BLaER1 (cell line): ENCODE measurements around the gene CLBA1.
A peak's percentile ranks its signal among the peaks of the same experiment; 100 is the strongest.

Experiments used
- H3K27ac ChIP-seq: shearing (Covaris generic); formaldehyde crosslinking; 2 replicates; pipeline ENCODE4 v1.8.1; 2022
- H3K27me3 ChIP-seq: shearing (Covaris generic); formaldehyde crosslinking; 2 replicates; pipeline ENCODE4 v1.8.1; 2022
- H3K36me3 ChIP-seq: shearing (Covaris generic); formaldehyde crosslinking; 2 replicates; pipeline ENCODE4 v1.8.1; 2022
- H3K4me1 ChIP-seq: shearing (Covaris generic); formaldehyde crosslinking; 2 replicates; pipeline ENCODE4 v1.8.1; 2022
- H3K4me2 ChIP-seq: shearing (Covaris generic); formaldehyde crosslinking; 2 replicates; pipeline ENCODE4 v1.8.1; 2022
- H3K4me3 ChIP-seq: shearing (Covaris generic); formaldehyde crosslinking; 2 replicates; pipeline ENCODE4 v1.8.1; 2022
- H3K9ac ChIP-seq: shearing (Covaris generic); formaldehyde crosslinking; 2 replicates; pipeline ENCODE4 v1.8.1; 2022
- H3K9me3 ChIP-seq: shearing (Covaris generic); formaldehyde crosslinking; 2 replicates; pipeline ENCODE4 v1.8.1; 2022
- H4K20me1 ChIP-seq: shearing (Covaris generic); formaldehyde crosslinking; 2 replicates; pipeline ENCODE4 v1.8.1; 2022
- Cebpa-rat ChIP-seq: shearing (Covaris generic); IDR thresholded peaks from 2 replicates; pipeline ENCODE4 v1.8.1; 2022

Gene CLBA1

DNA sequence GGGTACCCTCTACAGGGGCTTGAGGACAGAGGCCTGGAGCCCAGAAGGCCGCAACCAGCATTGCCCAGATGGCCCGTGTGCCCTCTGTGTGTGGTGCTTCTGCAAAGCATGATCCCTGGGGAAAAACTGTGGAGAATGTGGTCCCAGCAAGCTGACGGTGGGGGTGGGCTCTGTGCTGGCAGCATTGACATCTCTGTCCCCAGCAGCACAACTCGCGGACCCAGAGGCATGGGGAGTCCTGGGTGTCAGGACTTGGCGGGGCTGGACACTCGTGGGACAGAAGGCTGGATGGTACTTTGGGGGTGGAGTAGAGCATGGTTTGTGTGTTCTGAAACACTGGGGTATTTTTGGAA, 4.3 kb downstream of the CLBA1 start:
- no peak for TF ChIP-seq Cebpa-rat
- no peaks in the 10 kb centered on the region for H3K9me3 ChIP-seq
- H4K20me1 ChIP-seq: peaks cover 10% of the 10 kb centered on the region; the same call in 1 of the 2 replicates
- no peaks in the 10 kb centered on the region for H3K36me3 ChIP-seq
- H3K4me3 ChIP-seq: 0 out of 2 replicates have a peak overlapping the region, but pooled peaks have one; percentile 5
- no peaks in the 10 kb centered on the region for H3K27me3 ChIP-seq
- H3K27ac ChIP-seq: peak overlapping the region; percentile 92
- peak overlapping the region; percentile 54 for H3K9ac ChIP-seq
- H3K4me1 ChIP-seq: peaks cover 95% of the 10 kb centered on the region
- peak overlapping the region; percentile 100 for H3K4me2 ChIP-seq

DNA sequence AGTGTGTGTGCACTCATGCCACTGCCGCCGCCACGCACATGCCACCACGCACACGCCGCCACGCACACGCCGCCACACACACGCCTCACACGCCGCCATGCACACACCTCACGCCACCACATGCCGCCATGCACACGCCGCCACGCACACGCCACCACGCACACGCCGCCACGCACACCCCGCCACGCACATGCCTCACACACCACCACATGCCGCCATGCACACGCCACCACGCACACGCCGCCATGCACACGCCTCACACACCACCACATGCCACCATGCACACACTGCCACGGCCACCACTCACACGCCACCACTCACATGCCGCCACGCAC, 6.3 kb downstream of the CLBA1 start:
- TF ChIP-seq Cebpa-rat: no peak
- H3K9ac ChIP-seq: peak overlapping the region; percentile 75; the same call in 1 of the 2 replicates
- H3K9me3 ChIP-seq: no peaks in the 10 kb centered on the region
- no peak overlapping the region for H3K4me3 ChIP-seq
- H4K20me1 ChIP-seq: peaks cover 15% of the 10 kb centered on the region; the same call in 1 of the 2 replicates
- H3K27ac ChIP-seq: peak overlapping the region; percentile 92
- no peaks in the 10 kb centered on the region for H3K27me3 ChIP-seq
- H3K4me2 ChIP-seq: peak overlapping the region; percentile 100
- H3K36me3 ChIP-seq: no peaks in the 10 kb centered on the region
- H3K4me1 ChIP-seq: peaks cover 100% of the 10 kb centered on the region

DNA sequence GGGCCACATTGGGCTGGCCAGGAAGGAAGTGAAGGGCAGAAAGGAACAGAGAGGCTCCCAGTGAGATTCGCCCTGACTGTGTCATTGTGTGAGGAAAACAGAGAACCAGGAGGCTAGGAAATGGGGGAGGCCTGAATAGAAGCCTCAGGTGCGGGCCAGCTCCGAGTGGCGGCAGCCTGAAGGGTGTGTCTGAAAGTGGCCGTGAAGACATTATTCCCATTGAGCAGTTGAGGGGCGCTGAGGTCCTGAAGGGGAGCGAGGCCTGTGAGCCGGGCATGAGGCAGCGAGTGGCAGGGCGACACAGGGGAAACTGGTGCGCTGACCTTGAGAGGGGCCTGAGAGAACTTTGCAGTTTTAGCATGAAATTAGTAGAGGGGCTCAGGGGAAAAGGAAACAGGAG, 6.9 kb downstream of the CLBA1 start:
- H4K20me1 ChIP-seq: peaks cover 15% of the 10 kb centered on the region; the same call in 1 of the 2 replicates
- H3K9ac ChIP-seq: peak overlapping the region; percentile 75
- no peaks in the 10 kb centered on the region for H3K27me3 ChIP-seq
- H3K27ac ChIP-seq: peak overlapping the region; percentile 92
- TF ChIP-seq Cebpa-rat: no peak
- peak overlapping the region; percentile 52 for H3K4me3 ChIP-seq
- peaks cover 100% of the 10 kb centered on the region for H3K4me1 ChIP-seq
- no peaks in the 10 kb centered on the region for H3K9me3 ChIP-seq
- H3K36me3 ChIP-seq: no peaks in the 10 kb centered on the region
- H3K4me2 ChIP-seq: peak overlapping the region; percentile 100

DNA sequence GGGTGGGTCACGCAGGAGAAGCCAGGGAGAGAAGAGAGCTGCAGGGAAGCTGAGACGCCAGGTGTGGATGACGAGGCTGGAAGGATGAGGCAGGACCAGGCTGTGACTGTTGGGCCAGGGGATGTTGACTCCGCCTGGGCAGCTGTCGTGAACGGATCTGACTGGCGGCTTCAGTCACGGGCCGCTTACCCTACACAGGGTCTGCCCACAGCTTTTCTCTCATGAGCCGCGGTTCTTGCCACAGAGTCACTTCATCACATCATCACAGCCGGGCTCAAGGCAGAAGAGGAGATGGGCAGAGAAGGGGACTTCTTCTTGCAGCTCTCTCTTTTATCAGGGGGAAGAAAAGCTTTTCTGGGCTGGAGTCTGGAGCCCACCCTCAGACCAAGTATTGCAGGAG, 7.7 kb downstream of the CLBA1 start:
- peak overlapping the region; percentile 75 for H3K9ac ChIP-seq
- peak overlapping the region; percentile 100 for H3K4me2 ChIP-seq
- H3K27me3 ChIP-seq: no peaks in the 10 kb centered on the region
- no peak for TF ChIP-seq Cebpa-rat
- H3K4me3 ChIP-seq: peak overlapping the region; percentile 57
- peaks cover 3% of the 10 kb centered on the region; the same call in 1 of the 2 replicates for H3K36me3 ChIP-seq
- H3K4me1 ChIP-seq: peaks cover 92% of the 10 kb centered on the region
- H3K9me3 ChIP-seq: no peaks in the 10 kb centered on the region
- H3K27ac ChIP-seq: peak overlapping the region; percentile 92
- peaks cover 15% of the 10 kb centered on the region; the same call in 1 of the 2 replicates for H4K20me1 ChIP-seq

GRCh38 chr14:104993808-104994591, 8.4 kb downstream of the CLBA1 start:
- Histone ChIP-seq H3K36me3 (peaks cover 10% of the 10 kb centered on the region; the same call in 1 of the 2 replicates), H3K27ac (peak overlapping the region; percentile 92), H3K4me1 (peaks cover 85% of the 10 kb centered on the region), H3K4me2 (peak overlapping the region; percentile 100), H3K9me3 (peaks cover under 1% of the 10 kb centered on the region; the same call in 1 of the 2 replicates), H3K9ac (peak overlapping the region; percentile 70), H3K4me3 (peak overlapping the region; percentile 57), H3K27me3 (no peaks in the 10 kb centered on the region), H4K20me1 (peaks cover 15% of the 10 kb centered on the region; the same call in 1 of the 2 replicates)
- TF ChIP-seq Cebpa-rat: no peak

- Histone ChIP-seq H3K27me3 (no peaks in the 10 kb centered on the region), H3K36me3 (peaks cover 20% of the 10 kb centered on the region), H3K4me1 (peaks cover 75% of the 10 kb centered on the region), H3K4me2 (peak overlapping the region; percentile 100), H4K20me1 (peaks cover 15% of the 10 kb centered on the region; the same call in 1 of the 2 replicates), H3K4me3 (0 out of 2 replicates have a peak overlapping the region, but pooled peaks have one; percentile 57), H3K9me3 (peaks cover 10% of the 10 kb centered on the region), H3K27ac (peak overlapping the region; percentile 92), H3K9ac (peak overlapping the region; percentile 70)
- TF ChIP-seq Cebpa-rat: no peak
Measured at GRCh38 chr14:104994978-104995377, 9.4 kb downstream of the CLBA1 start.

GRCh38 chr14:104996032-104996431, 10.4 kb downstream of the CLBA1 start:
- H3K9ac ChIP-seq: peak overlapping the region; percentile 70
- H3K27me3 ChIP-seq: no peaks in the 10 kb centered on the region
- H3K36me3 ChIP-seq: peaks cover 25% of the 10 kb centered on the region
- H4K20me1 ChIP-seq: peaks cover 15% of the 10 kb centered on the region; the same call in 1 of the 2 replicates
- no peak overlapping the region for H3K4me3 ChIP-seq
- peak overlapping the region; percentile 100 for H3K4me2 ChIP-seq
- H3K27ac ChIP-seq: peak overlapping the region; percentile 92
- TF ChIP-seq Cebpa-rat: no peak
- peaks cover 12% of the 10 kb centered on the region for H3K9me3 ChIP-seq
- H3K4me1 ChIP-seq: peaks cover 64% of the 10 kb centered on the region

GRCh38 chr14:104996483-104996882, 10.9 kb downstream of the CLBA1 start:
- Histone ChIP-seq H4K20me1 (peaks cover 15% of the 10 kb centered on the region; the same call in 1 of the 2 replicates), H3K4me3 (no peak overlapping the region), H3K9ac (peak overlapping the region; percentile 70), H3K27ac (peak overlapping the region; percentile 92), H3K36me3 (peaks cover 29% of the 10 kb centered on the region), H3K4me2 (peak overlapping the region; percentile 100), H3K4me1 (peaks cover 60% of the 10 kb centered on the region), H3K27me3 (no peaks in the 10 kb centered on the region), H3K9me3 (peaks cover 12% of the 10 kb centered on the region)
- TF ChIP-seq Cebpa-rat: no peak

GRCh38 chr14:104998801-104999200, 13.2 kb downstream of the CLBA1 start:
- Histone ChIP-seq H3K9me3 (peaks cover 12% of the 10 kb centered on the region), H3K9ac (no peak overlapping the region), H3K27me3 (no peaks in the 10 kb centered on the region), H3K4me3 (no peak overlapping the region), H3K36me3 (peaks cover 37% of the 10 kb centered on the region), H3K4me2 (no peak overlapping the region), H3K4me1 (peaks cover 37% of the 10 kb centered on the region), H4K20me1 (peaks cover 12% of the 10 kb centered on the region; the same call in 1 of the 2 replicates), H3K27ac (no peak overlapping the region)
- TF ChIP-seq Cebpa-rat: no peak

DNA sequence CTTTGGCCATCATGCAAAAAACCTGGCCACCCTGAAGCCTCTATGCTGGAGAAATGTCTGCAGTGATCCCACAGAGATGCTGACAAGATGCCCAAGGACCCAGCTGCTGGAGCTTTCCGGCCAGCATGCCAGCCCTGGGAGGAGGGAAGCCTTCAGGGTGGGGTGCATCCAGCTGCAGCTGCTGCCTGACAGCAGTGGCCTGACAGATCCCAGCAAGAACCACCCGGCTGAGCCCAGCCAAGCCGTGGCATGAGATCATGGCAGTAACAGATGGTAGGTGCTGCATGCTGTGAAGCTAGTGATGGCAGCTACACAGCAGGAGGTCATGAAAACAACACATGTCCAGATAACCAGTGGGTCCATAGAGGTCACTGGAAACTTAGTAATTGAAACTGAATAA, 13.8 kb downstream of the CLBA1 start:
- Histone ChIP-seq H3K4me1 (peaks cover 31% of the 10 kb centered on the region), H3K36me3 (peaks cover 37% of the 10 kb centered on the region), H3K9ac (no peak overlapping the region), H3K27me3 (no peaks in the 10 kb centered on the region), H3K9me3 (peaks cover 12% of the 10 kb centered on the region), H3K4me2 (no peak overlapping the region), H3K27ac (no peak overlapping the region), H3K4me3 (no peak overlapping the region), H4K20me1 (peaks cover 10% of the 10 kb centered on the region; the same call in 1 of the 2 replicates)
- TF ChIP-seq Cebpa-rat: no peak
